Mesenchymal stem cell (in vitro differentiated cells and primary cell): ENCODE data around the gene HEATR5A.

Experiments
- DNase-seq: peaks from one replicate; pipeline ENCODE4 v3.0.0-alpha.2; 2013
- H2AFZ ChIP-seq: one replicate; pipeline ENCODE4 v1.6.1; 2013; ENCODE audit warnings: low read depth, mild to moderate bottlenecking, control low read depth, inconsistent platforms, low read length, moderate library complexity
- H2AK5ac ChIP-seq: 2 replicates; pipeline ENCODE4 v1.6.1; 2013; ENCODE audit warnings: low read length, moderate library complexity, mild to moderate bottlenecking, inconsistent platforms; ENCODE audit not compliant: severe bottlenecking
- H2BK120ac ChIP-seq: one replicate; pipeline ENCODE4 v1.6.1; 2013; ENCODE audit warnings: low read depth, mild to moderate bottlenecking, inconsistent platforms, low read length, moderate library complexity
- H2BK12ac ChIP-seq, 2 experiments: one replicate each; pipeline ENCODE4 v1.6.1; 2013; ENCODE audit warnings: inconsistent platforms in 2 of 2, low read length in 2 of 2, mild to moderate bottlenecking in 2 of 2, moderate library complexity in 2 of 2, control low read depth in 1 of 2
- H2BK15ac ChIP-seq: one replicate; pipeline ENCODE4 v1.6.1; 2013; ENCODE audit warnings: mild to moderate bottlenecking, low read depth, inconsistent platforms; ENCODE audit not compliant: poor library complexity, severe bottlenecking
- H2BK5ac ChIP-seq: 2 replicates; pipeline ENCODE4 v1.6.1; 2013; ENCODE audit warnings: low read depth, mild to moderate bottlenecking, low read length, control low read depth, inconsistent platforms; ENCODE audit not compliant: poor library complexity, severe bottlenecking
- H3K14ac ChIP-seq, 2 experiments: one replicate each; pipeline ENCODE4 v1.6.1; 2013; ENCODE audit warnings: inconsistent platforms in 2 of 2, low read length in 2 of 2, control low read depth in 1 of 2, mild to moderate bottlenecking in 1 of 2, moderate library complexity in 1 of 2
- H3K18ac ChIP-seq, 2 experiments: one replicate each; pipeline ENCODE4 v1.6.1; 2013; ENCODE audit warnings: inconsistent platforms in 2 of 2, low read length in 2 of 2, control low read depth in 1 of 2, low read depth in 1 of 2, mild to moderate bottlenecking in 1 of 2
- H3K23ac ChIP-seq, 2 experiments: one replicate each; pipeline ENCODE4 v1.6.1; 2013; ENCODE audit warnings: inconsistent platforms in 2 of 2, low read length in 2 of 2, mild to moderate bottlenecking in 2 of 2, moderate library complexity in 2 of 2, control low read depth in 1 of 2
- H3K27ac ChIP-seq: 2 replicates; pipeline ENCODE4 v1.5.1; 2013; ENCODE audit warnings: mild to moderate bottlenecking, moderate library complexity, low read length, control low read depth, inconsistent platforms; ENCODE audit not compliant: poor library complexity, severe bottlenecking
- H3K27me3 ChIP-seq, 2 experiments: 2 replicates each; pipeline versions ENCODE4 v1.6.1 to v1.7.0; 2013; ENCODE audit warnings: low read length in 2 of 2, mild to moderate bottlenecking in 2 of 2, moderate library complexity in 2 of 2, control low read depth in 1 of 2, inconsistent platforms in 1 of 2; ENCODE audit not compliant: control insufficient read depth in 1 of 2, insufficient read depth in 1 of 2
- H3K36me3 ChIP-seq, 2 experiments: 2 replicates each; pipeline versions ENCODE4 v1.6.1 to v1.7.0; 2013; ENCODE audit warnings: low read length in 2 of 2, control low read depth in 1 of 2, inconsistent platforms in 1 of 2, low read depth in 1 of 2, mild to moderate bottlenecking in 1 of 2; ENCODE audit not compliant: insufficient read depth in 2 of 2, control insufficient read depth in 1 of 2
- H3K4ac ChIP-seq, 2 experiments: one replicate each; pipeline ENCODE4 v1.6.1; 2013; ENCODE audit warnings: inconsistent platforms in 2 of 2, low read length in 2 of 2, mild to moderate bottlenecking in 2 of 2, moderate library complexity in 2 of 2, control low read depth in 1 of 2, low read depth in 1 of 2
- H3K4me1 ChIP-seq: 2 replicates; pipeline ENCODE4 v1.6.1; 2013; ENCODE audit warnings: low read depth, low read length, control low read depth; ENCODE audit not compliant: control insufficient read depth, insufficient read depth
- H3K4me2 ChIP-seq: 2 replicates; pipeline ENCODE4 v1.6.1; 2013; ENCODE audit warnings: low read length, mild to moderate bottlenecking, inconsistent platforms; ENCODE audit not compliant: poor library complexity, severe bottlenecking
- H3K4me3 ChIP-seq, 2 experiments: 2 replicates each; pipeline versions ENCODE4 v1.5.1 to v1.7.0; 2013; ENCODE audit warnings: low read length in 2 of 2, mild to moderate bottlenecking in 2 of 2, control low read depth in 1 of 2, low read depth in 1 of 2; ENCODE audit not compliant: insufficient read depth in 1 of 2
- H3K79me1 ChIP-seq: replicated peaks from 2 replicates; pipeline ENCODE4 v1.6.1; 2013; ENCODE audit warnings: mild to moderate bottlenecking, control low read depth, low read length, inconsistent platforms; ENCODE audit not compliant: poor library complexity, severe bottlenecking
- H3K9ac ChIP-seq: 2 replicates; pipeline ENCODE4 v1.7.0; 2013; ENCODE audit warnings: mild to moderate bottlenecking, low read length, moderate library complexity
- H3K9me3 ChIP-seq: 2 replicates; pipeline ENCODE4 v1.7.0; 2013; ENCODE audit warnings: mild to moderate bottlenecking, low read length; ENCODE audit not compliant: control insufficient read depth
- H4K8ac ChIP-seq: one replicate; pipeline ENCODE4 v1.6.1; 2013; ENCODE audit warnings: inconsistent platforms, mild to moderate bottlenecking, low read length, moderate library complexity
- H4K91ac ChIP-seq: one replicate; pipeline ENCODE4 v1.6.1; 2013; ENCODE audit warnings: mild to moderate bottlenecking, low read length, inconsistent platforms
- whole genome bisulfite sequencing: methylation state at CpG from one replicate; pipeline ENCODE4 v1.1.7; 2013; ENCODE audit warnings: mixed read lengths; 5-methylcytosine and 5-hydroxymethylcytosine counted together

Gene HEATR5A

DNA sequence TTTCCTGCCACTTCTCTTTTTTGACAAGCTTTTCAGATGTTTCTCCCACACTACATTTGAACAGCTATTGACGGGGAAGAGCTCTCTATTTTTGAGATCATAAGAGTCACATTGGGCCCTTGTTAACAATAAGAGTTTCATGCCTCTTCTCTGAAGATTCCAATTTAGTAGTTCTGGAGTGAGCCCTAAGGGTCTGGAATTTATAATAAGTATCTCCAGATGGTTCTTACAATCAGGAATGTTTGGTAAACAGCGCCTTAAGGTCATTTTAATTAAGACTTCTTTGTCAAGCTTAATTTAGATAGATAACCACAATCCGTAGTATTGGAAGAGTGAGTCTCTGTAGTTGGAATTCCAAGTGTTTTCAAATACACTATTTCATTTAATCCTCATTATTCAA lies 152.1 kb downstream of the HEATR5A start:
- H3K27me3 ChIP-seq = no peaks in the 10 kb centered on the region
- no peak overlapping the region for H4K91ac ChIP-seq
- H3K9ac ChIP-seq = no peak overlapping the region
- H2BK15ac ChIP-seq = no peak overlapping the region
- no peak overlapping the region for H3K14ac ChIP-seq
- H3K9me3 ChIP-seq = no peaks in the 10 kb centered on the region
- no peak overlapping the region for H3K4me2 ChIP-seq
- no peak overlapping the region for H3K4me3 ChIP-seq
- no peak overlapping the region for H2AFZ ChIP-seq
- H2BK12ac ChIP-seq = no peak overlapping the region
- H3K4me1 ChIP-seq = peaks cover 3% of the 10 kb centered on the region
- H2BK120ac ChIP-seq = no peak overlapping the region
- H2AK5ac ChIP-seq = no peak overlapping the region
- no peak overlapping the region for H2BK5ac ChIP-seq
- no peak overlapping the region for H3K23ac ChIP-seq
- H3K36me3 ChIP-seq = no peaks in the 10 kb centered on the region
- no peak for DNase-seq
- H3K4ac ChIP-seq = no peak overlapping the region
- H3K18ac ChIP-seq = no peak overlapping the region
- 100% methylated on average over 1 of the region's 3 CpGs for WGBS
- H3K27ac ChIP-seq = no peak overlapping the region
- no peaks in the 10 kb centered on the region for H3K79me1 ChIP-seq
- H4K8ac ChIP-seq = no peak overlapping the region

DNA sequence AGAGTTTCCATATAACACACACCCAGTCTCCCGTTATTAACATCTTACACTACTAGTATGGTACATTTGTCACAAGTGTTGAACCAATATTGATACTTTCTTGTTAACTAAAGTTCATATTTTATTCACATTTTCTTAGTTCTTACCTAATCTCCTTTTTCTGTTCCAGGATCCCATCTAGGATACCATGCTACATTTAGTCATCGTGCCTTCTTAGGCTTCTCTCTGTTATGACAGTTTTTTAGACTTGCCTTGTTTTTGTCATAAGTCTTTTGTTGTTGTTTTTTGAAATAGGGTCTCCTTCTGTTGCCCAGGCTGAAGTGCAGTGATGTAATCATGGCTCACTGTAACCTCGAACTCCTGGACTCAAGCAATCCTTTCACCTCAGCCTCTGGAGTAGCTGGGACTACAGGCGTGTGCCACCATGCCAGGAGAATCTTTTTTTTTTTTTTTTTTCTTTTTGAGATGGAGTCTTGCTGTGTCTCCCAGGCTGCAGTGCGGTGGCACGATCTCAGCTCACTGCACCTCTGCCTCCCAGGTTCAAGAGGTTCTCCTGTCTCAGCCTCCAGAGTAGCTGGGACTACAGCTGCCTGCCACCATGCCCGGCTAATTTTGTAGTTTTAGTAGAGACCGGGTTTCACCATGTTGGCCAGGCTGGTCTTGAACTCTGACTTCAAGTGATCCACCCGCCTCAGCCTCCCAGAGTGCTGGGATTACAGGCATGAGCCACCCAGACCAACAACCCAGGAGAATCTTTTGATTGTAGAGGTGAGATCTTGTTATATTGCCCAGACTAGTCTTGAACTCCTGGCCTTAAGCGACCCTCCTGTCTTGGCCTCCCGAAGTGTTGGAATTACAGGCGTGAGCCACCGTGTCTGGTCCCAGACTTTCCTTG lies 153.7 kb downstream of the HEATR5A start:
- 93% methylated on average over 12 of the region's 13 CpGs for WGBS
- Histone ChIP-seq H3K23ac (no peak overlapping the region), H2AFZ (no peak overlapping the region), H3K9me3 (no peaks in the 10 kb centered on the region), H3K27me3 (no peaks in the 10 kb centered on the region), H2BK5ac (no peak overlapping the region), H3K27ac (no peak overlapping the region), H3K79me1 (no peaks in the 10 kb centered on the region), H2BK12ac (peak overlapping the region in 1 of 2 experiments; percentile 19), H3K14ac (no peak overlapping the region), H4K8ac (no peak overlapping the region), H3K4me3 (no peak overlapping the region), H3K4me1 (peaks cover 6% of the 10 kb centered on the region), H3K9ac (no peak overlapping the region), H2BK15ac (no peak overlapping the region), H3K4ac (no peak overlapping the region), H3K4me2 (no peak overlapping the region), H4K91ac (no peak overlapping the region), H2BK120ac (no peak overlapping the region), H3K18ac (no peak overlapping the region), H3K36me3 (no peaks in the 10 kb centered on the region), H2AK5ac (no peak overlapping the region)
- DNase-seq = no peak

DNA sequence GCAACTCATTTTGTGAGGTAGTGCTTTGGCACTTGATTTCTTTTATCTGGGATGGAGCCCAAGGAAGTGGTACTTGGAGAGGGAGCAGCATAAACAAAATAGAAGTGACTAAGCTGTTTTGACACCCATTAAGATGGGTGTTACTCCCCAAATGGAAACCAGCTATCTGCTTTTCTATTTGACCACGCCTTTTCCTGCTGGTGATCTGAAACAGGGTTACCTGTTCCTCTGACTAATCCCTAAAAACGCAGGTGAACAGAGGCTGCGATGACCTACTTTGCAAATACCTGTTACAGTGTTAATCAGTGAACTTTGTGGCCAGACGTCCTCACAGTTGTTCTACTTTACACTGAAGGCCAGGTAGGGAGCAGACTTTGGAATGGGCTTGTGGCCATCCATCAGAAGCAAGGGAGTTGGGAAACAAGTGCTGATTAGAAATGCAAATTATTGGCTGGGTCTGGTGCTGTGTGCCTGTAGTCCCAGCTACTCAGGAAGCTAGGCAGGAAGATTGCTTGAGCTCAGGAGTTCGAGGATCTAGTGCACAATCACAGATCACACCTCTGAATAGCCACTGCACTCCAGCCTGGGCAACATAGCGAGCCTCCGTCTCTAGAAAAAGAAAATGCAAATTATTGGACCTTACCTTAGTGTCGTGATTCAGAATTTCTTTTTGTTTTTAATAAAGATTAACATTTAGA lies 154.5 kb downstream of the HEATR5A start:
- peak overlapping the region in 1 of 2 experiments; percentile 27 for H2BK12ac ChIP-seq
- H2AFZ ChIP-seq = no peak overlapping the region
- no peak overlapping the region for H4K8ac ChIP-seq
- H2BK15ac ChIP-seq = no peak overlapping the region
- DNase-seq = no peak
- H2AK5ac ChIP-seq = peak overlapping the region; percentile 4
- H3K4me3 ChIP-seq = no peak overlapping the region
- H3K14ac ChIP-seq = no peak overlapping the region
- no peak overlapping the region for H2BK120ac ChIP-seq
- no peak overlapping the region for H3K4me2 ChIP-seq
- H3K79me1 ChIP-seq = no peaks in the 10 kb centered on the region
- H2BK5ac ChIP-seq = no peak overlapping the region
- H3K18ac ChIP-seq = peak overlapping the region in 1 of 2 experiments; percentile 43
- no peak overlapping the region for H3K27ac ChIP-seq
- 83% methylated on average over 7 of the region's 8 CpGs for WGBS
- no peaks in the 10 kb centered on the region for H3K27me3 ChIP-seq
- H4K91ac ChIP-seq = no peak overlapping the region
- peak overlapping the region in 1 of 2 experiments; percentile 24 for H3K4ac ChIP-seq
- no peak overlapping the region for H3K23ac ChIP-seq
- H3K9ac ChIP-seq = peak overlapping the region; percentile 9
- peaks cover 8% of the 10 kb centered on the region for H3K4me1 ChIP-seq
- no peaks in the 10 kb centered on the region for H3K36me3 ChIP-seq
- no peaks in the 10 kb centered on the region for H3K9me3 ChIP-seq

DNA sequence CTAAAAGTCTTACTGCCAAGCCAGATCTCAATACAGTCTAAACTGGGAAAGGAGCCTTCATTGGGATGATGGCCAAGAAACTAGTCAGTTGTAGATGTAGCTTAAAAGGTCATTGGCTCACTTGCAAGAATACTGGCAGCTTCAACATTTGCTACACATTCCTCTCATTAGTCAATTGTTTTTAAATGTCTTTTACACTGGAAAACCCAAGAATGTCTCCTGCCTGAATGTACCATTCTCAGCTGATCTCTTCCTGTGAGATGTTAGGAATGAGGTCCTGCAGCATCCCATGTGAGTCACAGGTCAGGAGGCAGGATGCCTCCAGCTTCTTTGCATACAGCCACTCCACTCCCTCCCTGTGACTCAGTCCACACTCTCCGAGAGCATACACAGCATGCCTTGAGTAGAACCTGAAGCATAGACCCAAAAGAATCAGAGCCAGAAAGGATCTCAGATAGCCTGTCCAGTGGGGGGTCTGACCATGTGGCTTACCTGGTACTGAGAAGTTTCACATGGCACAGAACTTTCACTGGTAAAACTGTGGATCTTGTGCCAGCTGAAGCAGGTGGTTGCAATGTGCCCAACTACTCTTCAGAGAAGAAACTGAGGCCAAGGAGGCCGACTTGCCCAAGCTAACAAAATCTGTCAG lies 156.7 kb downstream of the HEATR5A start:
- no peak overlapping the region for H2AFZ ChIP-seq
- no peak overlapping the region for H4K91ac ChIP-seq
- WGBS = 44% methylated on average over 2 of the region's 2 CpGs
- H3K36me3 ChIP-seq = no peaks in the 10 kb centered on the region
- no peak overlapping the region for H3K4me3 ChIP-seq
- H2BK15ac ChIP-seq = no peak overlapping the region
- H3K9ac ChIP-seq = peak overlapping the region; percentile 83
- no peak overlapping the region for H2BK120ac ChIP-seq
- H3K4me1 ChIP-seq = peaks cover 8% of the 10 kb centered on the region
- peak overlapping the region; percentile 17 to 70 for H3K18ac ChIP-seq
- no peaks in the 10 kb centered on the region for H3K27me3 ChIP-seq
- H3K4ac ChIP-seq = no peak overlapping the region
- H2AK5ac ChIP-seq = peak overlapping the region; percentile 27
- H3K4me2 ChIP-seq = no peak overlapping the region
- H3K27ac ChIP-seq = peak overlapping the region; percentile 85
- peak; percentile 98 for DNase-seq
- H2BK5ac ChIP-seq = no peak overlapping the region
- no peaks in the 10 kb centered on the region for H3K9me3 ChIP-seq
- H3K79me1 ChIP-seq = no peaks in the 10 kb centered on the region
- no peak overlapping the region for H4K8ac ChIP-seq
- H3K14ac ChIP-seq = no peak overlapping the region
- H3K23ac ChIP-seq = no peak overlapping the region
- peak overlapping the region in 1 of 2 experiments; percentile 60 for H2BK12ac ChIP-seq
